ENCODE data around the gene PRKD1.
"Not testable (repeated sequence)": the region's sequence is repeated elsewhere in the genome, so short reads cannot be mapped to it uniquely, and the experiment has no call there.

The PRKD1 gene

GRCh38 chr14:29898470-29898869 lies 29.2 kb downstream of the PRKD1 start:
- DNase-seq: no peak

GRCh38 chr14:29897181-29897580 lies 30.5 kb downstream of the PRKD1 start:
- no peak for DNase-seq

GRCh38 chr14:29896354-29896821 lies 31.3 kb downstream of the PRKD1 start:
- no peak for DNase-seq

- DNase-seq: no peak
Observed at GRCh38 chr14:29895591-29896083, 32.0 kb downstream of the PRKD1 start.

GRCh38 chr14:29893989-29894388 lies 33.7 kb downstream of the PRKD1 start:
- DNase-seq: no peak

- DNase-seq: no peak
Observed at GRCh38 chr14:29892327-29892726, 35.3 kb downstream of the PRKD1 start.

- no peak for DNase-seq
Observed at GRCh38 chr14:29885988-29886387, 41.7 kb downstream of the PRKD1 start.

- DNase-seq: no peak
Observed at GRCh38 chr14:29868000-29868399, 59.6 kb downstream of the PRKD1 start.

- DNase-seq: no peak
Observed at GRCh38 chr14:29865299-29865698, 62.3 kb downstream of the PRKD1 start.

GRCh38 chr14:29861996-29862395 lies 65.7 kb downstream of the PRKD1 start:
- DNase-seq: no peak

- no peak for DNase-seq
Observed at GRCh38 chr14:29858299-29858698, 69.3 kb downstream of the PRKD1 start.

GRCh38 chr14:29857551-29857950 lies 70.1 kb downstream of the PRKD1 start:
- DNase-seq: no peak

GRCh38 chr14:29856516-29856915 lies 71.1 kb downstream of the PRKD1 start:
- no peak for DNase-seq

GRCh38 chr14:29853691-29854090 lies 74.0 kb downstream of the PRKD1 start:
- not testable (repeated sequence) for DNase-seq

- no peak for DNase-seq
Observed at GRCh38 chr14:29853272-29853671, 74.4 kb downstream of the PRKD1 start.

- DNase-seq: no peak
Observed at GRCh38 chr14:29851397-29851796, 76.2 kb downstream of the PRKD1 start.

- DNase-seq: no peak
Observed at GRCh38 chr14:29847056-29847380, 80.6 kb downstream of the PRKD1 start.

GRCh38 chr14:29846339-29847055 lies 81.2 kb downstream of the PRKD1 start:
- DNase-seq: no peak

GRCh38 chr14:29843981-29844380 lies 83.7 kb downstream of the PRKD1 start:
- no peak for DNase-seq

- DNase-seq: no peak
Observed at GRCh38 chr14:29842228-29842627, 85.4 kb downstream of the PRKD1 start.

GRCh38 chr14:29840369-29840892 lies 87.2 kb downstream of the PRKD1 start:
- not testable (repeated sequence) for DNase-seq

GRCh38 chr14:29839691-29840090 lies 88.0 kb downstream of the PRKD1 start:
- not testable (repeated sequence) for DNase-seq

GRCh38 chr14:29838752-29839151 lies 88.9 kb downstream of the PRKD1 start:
- DNase-seq: no peak

- DNase-seq: no peak
Observed at GRCh38 chr14:29836395-29836794, 91.3 kb downstream of the PRKD1 start.

- DNase-seq: no peak
Observed at GRCh38 chr14:29832042-29832441, 95.6 kb downstream of the PRKD1 start.

All from CD4-positive, alpha-beta T cell treated with Interleukin-10 for 1 hour (primary cell).